ENCODE data around the gene JPH2. TPM values are rescaled to one million over a fixed set of nuclear protein-coding genes. Genes with fewer than 3 reads are reported as not detected.

The JPH2 gene
- total RNA-seq, 1 donor from 2014 or later: 0.07 TPM

GRCh38 chr20:44067650-44068081 is 119.3 kb downstream of the JPH2 start:
- DNase-seq (ENCODE audit: low read depth, low spot score): no peak
- Mint-ChIP-seq H3K27me3 (ENCODE audit: low read depth) (no peaks in the 10 kb centered on the region), H3K27ac (ENCODE audit: unreplicated experiment) (no peak overlapping the region)

GRCh38 chr20:44066645-44067606 is 120.1 kb downstream of the JPH2 start:
- no peaks in the 10 kb centered on the region for H3K27me3 Mint-ChIP-seq (ENCODE audit: low read depth)
- H3K9me3 Mint-ChIP-seq: peaks cover 3% of the 10 kb centered on the region
- no peak for DNase-seq (ENCODE audit: low read depth, low spot score)
- no peaks in the 10 kb centered on the region for H3K36me3 Mint-ChIP-seq (ENCODE audit: low read depth)
- H3K4me1 Mint-ChIP-seq: no peaks in the 10 kb centered on the region
- no peak for TF ChIP-seq CTCF (conservative IDR thresholded peaks at IDR 0.05)
- no peak overlapping the region for H3K4me3 Mint-ChIP-seq
- H3K27ac Mint-ChIP-seq (ENCODE audit: unreplicated experiment): peak overlapping the region; percentile 43

More at GRCh38 chr20:44067650-44068081, 119.3 kb downstream of the JPH2 start:
- no peak for TF ChIP-seq CTCF (conservative IDR thresholded peaks at IDR 0.05)
- Mint-ChIP-seq H3K4me1 (no peaks in the 10 kb centered on the region), H3K9me3 (peaks cover 1% of the 10 kb centered on the region), H3K36me3 (ENCODE audit: low read depth) (no peaks in the 10 kb centered on the region), H3K4me3 (no peak overlapping the region)

- no peak for TF ChIP-seq CTCF (conservative IDR thresholded peaks at IDR 0.05)
- H3K4me1 Mint-ChIP-seq: no peaks in the 10 kb centered on the region
- no peaks in the 10 kb centered on the region for H3K36me3 Mint-ChIP-seq (ENCODE audit: low read depth)
- H3K27ac Mint-ChIP-seq (ENCODE audit: unreplicated experiment): no peak overlapping the region
- DNase-seq (ENCODE audit: low read depth, low spot score): no peak
- no peak overlapping the region for H3K4me3 Mint-ChIP-seq
- peaks cover 7% of the 10 kb centered on the region for H3K9me3 Mint-ChIP-seq
- H3K27me3 Mint-ChIP-seq (ENCODE audit: low read depth): no peaks in the 10 kb centered on the region
These were observed 121.3 kb downstream of the JPH2 start for GRCh38 chr20:44065401-44066340.

- peaks cover 7% of the 10 kb centered on the region for H3K9me3 Mint-ChIP-seq
- DNase-seq (ENCODE audit: low read depth, low spot score): no peak
- no peaks in the 10 kb centered on the region for H3K27me3 Mint-ChIP-seq (ENCODE audit: low read depth)
- H3K4me3 Mint-ChIP-seq: no peak overlapping the region
- no peak for TF ChIP-seq CTCF (conservative IDR thresholded peaks at IDR 0.05)
- no peak overlapping the region for H3K27ac Mint-ChIP-seq (ENCODE audit: unreplicated experiment)
- H3K4me1 Mint-ChIP-seq: no peaks in the 10 kb centered on the region
- H3K36me3 Mint-ChIP-seq (ENCODE audit: low read depth): no peaks in the 10 kb centered on the region
These were observed 122.2 kb downstream of the JPH2 start for GRCh38 chr20:44064501-44065400.

Other genes with a start within 250 kb of the JPH2 start
- gene OSER1, start 23.6 kb upstream of the JPH2 start, total RNA-seq: 26.6 and 29.8 TPM in 2 replicates
- 10.0 and 10.9 TPM in 2 replicates for gene GDAP1L1, start 60.1 kb upstream of the JPH2 start, total RNA-seq
- 6.2 and 6.4 TPM in 2 replicates for gene FITM2, start 124.0 kb upstream of the JPH2 start, total RNA-seq
- not detected in 2 replicates for gene R3HDML, start 149.9 kb upstream of the JPH2 start, total RNA-seq
- not detected in 2 replicates for gene HNF4A, start 168.5 kb upstream of the JPH2 start, total RNA-seq